PC-9 (cell line): Measurements from ENCODE around the gene AOPEP.

ENCODE experiments used
- EZH2 ChIP-seq: fragments of 200-600 bp; sonication (generic); IDR thresholded peaks from 2 replicates; pipeline ENCODE4 v1.8.0; 2017; ENCODE audit warnings: antibody characterized with exemption, low read depth
- TF ChIP-seq, protein P1 (sequence below): fragments of 200-600 bp; sonication (generic); conservative IDR thresholded peaks from 2 replicates; pipeline ENCODE4 v1.6.1; 2017; ENCODE audit warnings: mixed run types, antibody characterized with exemption, mild to moderate bottlenecking, moderate library complexity

- TF ChIP-seq, protein P1, sequence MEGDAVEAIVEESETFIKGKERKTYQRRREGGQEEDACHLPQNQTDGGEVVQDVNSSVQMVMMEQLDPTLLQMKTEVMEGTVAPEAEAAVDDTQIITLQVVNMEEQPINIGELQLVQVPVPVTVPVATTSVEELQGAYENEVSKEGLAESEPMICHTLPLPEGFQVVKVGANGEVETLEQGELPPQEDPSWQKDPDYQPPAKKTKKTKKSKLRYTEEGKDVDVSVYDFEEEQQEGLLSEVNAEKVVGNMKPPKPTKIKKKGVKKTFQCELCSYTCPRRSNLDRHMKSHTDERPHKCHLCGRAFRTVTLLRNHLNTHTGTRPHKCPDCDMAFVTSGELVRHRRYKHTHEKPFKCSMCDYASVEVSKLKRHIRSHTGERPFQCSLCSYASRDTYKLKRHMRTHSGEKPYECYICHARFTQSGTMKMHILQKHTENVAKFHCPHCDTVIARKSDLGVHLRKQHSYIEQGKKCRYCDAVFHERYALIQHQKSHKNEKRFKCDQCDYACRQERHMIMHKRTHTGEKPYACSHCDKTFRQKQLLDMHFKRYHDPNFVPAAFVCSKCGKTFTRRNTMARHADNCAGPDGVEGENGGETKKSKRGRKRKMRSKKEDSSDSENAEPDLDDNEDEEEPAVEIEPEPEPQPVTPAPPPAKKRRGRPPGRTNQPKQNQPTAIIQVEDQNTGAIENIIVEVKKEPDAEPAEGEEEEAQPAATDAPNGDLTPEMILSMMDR = no peak
- no peak for TF ChIP-seq EZH2
Measured at GRCh38 chr9:94887721-94888120, 161.2 kb downstream of the AOPEP start.
